Vagina (tissue), 2 donors: Measurements from ENCODE around the gene PLXNA3. TPM values are rescaled to one million over a fixed set of nuclear protein-coding genes. Genes with fewer than 3 reads are reported as not detected.

Source experiments
- DNase-seq, 2 donors: peaks; one replicate each; pipeline ENCODE4 v3.0.0-alpha.2; 2017; ENCODE audit errors: extremely low spot score in 2 of 2
- H3K27ac ChIP-seq: fragments of 200-600 bp; sonication (generic); one replicate; pipeline ENCODE4 v1.5.1; 2019
- H3K27me3 ChIP-seq: fragments of 200-600 bp; sonication (generic); one replicate; pipeline ENCODE4 v1.5.1; 2019
- H3K36me3 ChIP-seq, 2 donors: fragments of 200-600 bp; sonication (generic); one replicate each; pipeline ENCODE4 v1.5.1; 2017 to 2019
- H3K4me1 ChIP-seq: fragments of 200-600 bp; sonication (generic); one replicate; pipeline ENCODE4 v1.5.1; 2019
- H3K4me3 ChIP-seq, 2 donors: fragments of 200-600 bp; sonication (generic); 1 replicate in 1 of 2; 2 replicates in 1 of 2; pipeline ENCODE4 v1.5.1; 2016 to 2019
- H3K9me3 ChIP-seq: fragments of 200-600 bp; sonication (generic); one replicate; pipeline ENCODE4 v1.5.1; 2019
- POLR2A ChIP-seq, 2 donors: fragments of 450-650 bp; IDR thresholded peaks; one replicate each; pipeline ENCODE4 v1.6.1; 2017; ENCODE audit warnings: antibody characterized with exemption in 2 of 2, mild to moderate bottlenecking in 2 of 2, moderate library complexity in 2 of 2
- POLR2AphosphoS5 ChIP-seq, 2 donors: sonication (generic); formaldehyde crosslinking; IDR thresholded peaks; one replicate each; pipeline ENCODE4 v1.9.0; 2017; ENCODE audit warnings: antibody characterized with exemption in 2 of 2, mild to moderate bottlenecking in 2 of 2, low read depth in 1 of 2; ENCODE audit not compliant: insufficient read depth in 1 of 2
- intact Hi-C: fragments of 100-400 bp; cut with DNase I; formaldehyde crosslinking; loops from one replicate; pipeline ENCODE4 v1.15.1; 2023
- total RNA-seq: library from RNA; depleted of rRNA; stranded (reverse); fragments of >200 nt; gene quantifications from one replicate; pipeline ENCODE4 v1.2.3, GENCODE V29; 2016
- TF ChIP-seq, protein P1 (sequence below), 3 experiments: fragments of 450-650 bp in 2 of 3; fragments of 200-600 bp in 1 of 3; sonication (generic) in 1 of 3; IDR thresholded peaks; one replicate each; pipeline ENCODE4 v1.5.1; 2017 to 2019; ENCODE audit warnings: antibody characterized with exemption in 3 of 3, mild to moderate bottlenecking in 2 of 3, moderate library complexity in 2 of 3

The PLXNA3 gene
- total RNA-seq, 1 donor from 2014 or later, result 20.1 TPM

- peak overlapping the region; percentile 91 for H3K27ac ChIP-seq
- TF ChIP-seq POLR2AphosphoS5 (IDR thresholded peaks at IDR 0.05; ENCODE audit: insufficient read depth in 1 of 2, low read depth in 1 of 2) (no peak), POLR2A (IDR thresholded peaks at IDR 0.05) (no peak)
- TF ChIP-seq, protein P1, sequence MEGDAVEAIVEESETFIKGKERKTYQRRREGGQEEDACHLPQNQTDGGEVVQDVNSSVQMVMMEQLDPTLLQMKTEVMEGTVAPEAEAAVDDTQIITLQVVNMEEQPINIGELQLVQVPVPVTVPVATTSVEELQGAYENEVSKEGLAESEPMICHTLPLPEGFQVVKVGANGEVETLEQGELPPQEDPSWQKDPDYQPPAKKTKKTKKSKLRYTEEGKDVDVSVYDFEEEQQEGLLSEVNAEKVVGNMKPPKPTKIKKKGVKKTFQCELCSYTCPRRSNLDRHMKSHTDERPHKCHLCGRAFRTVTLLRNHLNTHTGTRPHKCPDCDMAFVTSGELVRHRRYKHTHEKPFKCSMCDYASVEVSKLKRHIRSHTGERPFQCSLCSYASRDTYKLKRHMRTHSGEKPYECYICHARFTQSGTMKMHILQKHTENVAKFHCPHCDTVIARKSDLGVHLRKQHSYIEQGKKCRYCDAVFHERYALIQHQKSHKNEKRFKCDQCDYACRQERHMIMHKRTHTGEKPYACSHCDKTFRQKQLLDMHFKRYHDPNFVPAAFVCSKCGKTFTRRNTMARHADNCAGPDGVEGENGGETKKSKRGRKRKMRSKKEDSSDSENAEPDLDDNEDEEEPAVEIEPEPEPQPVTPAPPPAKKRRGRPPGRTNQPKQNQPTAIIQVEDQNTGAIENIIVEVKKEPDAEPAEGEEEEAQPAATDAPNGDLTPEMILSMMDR (IDR thresholded peaks at IDR 0.05), result no peak
Measured at GRCh38 chrX:154437971-154438893, 19.8 kb upstream of the PLXNA3 start.

GRCh38 chrX:154439841-154440240, 18.2 kb upstream of the PLXNA3 start:
- peaks cover 31% of the 10 kb centered on the region for H3K4me1 ChIP-seq
- H3K27ac ChIP-seq, result no peak overlapping the region
- no peak overlapping the region for H3K4me3 ChIP-seq
- intact Hi-C loops, result no loop called here
- DNase-seq, result no peak
- H3K9me3 ChIP-seq, result no peaks in the 10 kb centered on the region
- H3K36me3 ChIP-seq, result peaks cover 0 to 12% of the 10 kb centered on the region in 2 donors
- no peak for TF ChIP-seq POLR2A (IDR thresholded peaks at IDR 0.05)
- TF ChIP-seq, protein P1 (IDR thresholded peaks at IDR 0.05), result no peak
- TF ChIP-seq POLR2AphosphoS5 (IDR thresholded peaks at IDR 0.05; ENCODE audit: insufficient read depth in 1 of 2, low read depth in 1 of 2), result no peak
- no peaks in the 10 kb centered on the region for H3K27me3 ChIP-seq

More at GRCh38 chrX:154437971-154438893, 19.8 kb upstream of the PLXNA3 start:
- Histone ChIP-seq H3K4me1 (peaks cover 20% of the 10 kb centered on the region), H3K4me3 (peak overlapping the region; percentile 58 to 74), H3K36me3 (peaks cover 0 to 12% of the 10 kb centered on the region in 2 donors), H3K9me3 (no peaks in the 10 kb centered on the region), H3K27me3 (no peaks in the 10 kb centered on the region)
- intact Hi-C loops, result no loop called here
- DNase-seq, result no peak

DNA sequence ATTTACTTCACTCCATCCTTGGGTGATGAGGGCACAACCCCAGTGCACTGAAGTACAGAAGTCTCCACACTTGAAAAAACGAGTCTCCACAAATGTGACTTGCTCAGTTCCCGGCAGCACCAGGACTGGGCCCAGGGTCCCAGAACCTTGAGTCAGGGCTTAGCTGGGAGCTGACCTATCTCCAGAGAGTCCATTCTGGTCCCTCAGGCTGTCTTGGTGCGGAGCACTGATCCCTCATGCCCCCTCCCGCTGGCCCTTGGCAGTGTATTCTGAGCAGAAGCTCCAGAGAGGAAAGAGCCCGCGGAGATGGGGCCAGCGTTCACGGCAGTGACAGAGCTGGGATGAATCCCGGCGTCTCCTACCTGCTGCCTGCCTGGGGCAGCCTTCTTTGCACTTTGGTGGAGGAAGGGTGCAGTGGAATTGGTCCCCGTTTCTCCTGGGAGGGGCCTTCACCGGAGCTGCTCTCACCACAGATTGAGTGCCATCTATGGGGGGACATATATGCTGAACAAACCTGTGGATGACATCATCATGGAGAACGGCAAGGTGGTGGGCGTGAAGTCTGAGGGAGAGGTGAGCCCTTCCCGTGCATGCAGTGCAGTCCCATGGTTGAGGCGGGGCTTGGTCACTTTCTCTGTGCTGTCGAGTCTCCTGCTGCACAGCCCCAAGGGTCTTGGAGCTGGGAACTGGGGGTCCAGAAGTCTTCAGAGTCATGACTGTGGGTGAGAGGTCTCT, 17.3 kb upstream of the PLXNA3 start:
- Histone ChIP-seq H3K4me3 (no peak overlapping the region), H3K36me3 (peaks cover 0 to 12% of the 10 kb centered on the region in 2 donors), H3K4me1 (peaks cover 39% of the 10 kb centered on the region), H3K9me3 (no peaks in the 10 kb centered on the region), H3K27me3 (no peaks in the 10 kb centered on the region), H3K27ac (no peak overlapping the region)
- TF ChIP-seq, protein P1 (IDR thresholded peaks at IDR 0.05), result no peak
- TF ChIP-seq POLR2A (IDR thresholded peaks at IDR 0.05) (no peak), POLR2AphosphoS5 (IDR thresholded peaks at IDR 0.05; ENCODE audit: insufficient read depth in 1 of 2, low read depth in 1 of 2) (no peak)
- intact Hi-C loops, result no loop called here
- no peak for DNase-seq

- H3K27me3 ChIP-seq, result no peaks in the 10 kb centered on the region
- H3K4me1 ChIP-seq, result peaks cover 39% of the 10 kb centered on the region
- DNase-seq, result no peak
- no peak overlapping the region for H3K4me3 ChIP-seq
- H3K27ac ChIP-seq, result no peak overlapping the region
- intact Hi-C loops, result no loop called here
- H3K9me3 ChIP-seq, result no peaks in the 10 kb centered on the region
- peaks cover 0 to 12% of the 10 kb centered on the region in 2 donors for H3K36me3 ChIP-seq
- TF ChIP-seq, protein P1 (IDR thresholded peaks at IDR 0.05), result no peak
- TF ChIP-seq POLR2A (IDR thresholded peaks at IDR 0.05), result no peak
- no peak for TF ChIP-seq POLR2AphosphoS5 (IDR thresholded peaks at IDR 0.05; ENCODE audit: insufficient read depth in 1 of 2, low read depth in 1 of 2)
Measured at GRCh38 chrX:154441564-154441963, 16.5 kb upstream of the PLXNA3 start.
